ENCODE data around the gene BORCS8. TPM values are rescaled to one million over a fixed set of nuclear protein-coding genes. Genes with fewer than 3 reads are reported as not detected.

BORCS8 gene
- total and polyA plus RNA-seq, 2 experiments from 2014 or later, result 9.7 to 23.1 TPM

- Histone ChIP-seq H4K20me1 (ENCODE audit: insufficient read depth) (no peaks in the 10 kb centered on the region), H3K9me3 (ENCODE audit: low read depth) (no peaks in the 10 kb centered on the region), H3K4me3 (no peak overlapping the region), H3K9ac (no peak overlapping the region), H3K27me3 (replicated peaks; ENCODE audit: insufficient read depth) (no peaks in the 10 kb centered on the region), H3K4me1 (ENCODE audit: insufficient read depth) (no peaks in the 10 kb centered on the region), H3K4me2 (ENCODE audit: unreplicated experiment) (no peak overlapping the region), H3K27ac (no peak overlapping the region), H3K79me2 (ENCODE audit: insufficient read depth) (no peaks in the 10 kb centered on the region), H3K9me2 (ENCODE audit: insufficient read depth) (no peaks in the 10 kb centered on the region), H3K36me3 (ENCODE audit: low read depth) (no peaks in the 10 kb centered on the region), H3F3A (ENCODE audit: insufficient read depth) (no peaks in the 10 kb centered on the region), H2AFZ (no peak overlapping the region)
- TF ChIP-seq EZH2 (IDR thresholded peaks at IDR 0.05; ENCODE audit: insufficient read depth, poor library complexity, severe bottlenecking) (no peak), EZH2phosphoT487 (IDR thresholded peaks at IDR 0.05; ENCODE audit: insufficient read depth, low read depth) (no peak)
- in situ Hi-C loops (cut with MboI), result no loop called here
- DNase-seq, result no peak
Measured at GRCh38 chr19:19236173-19236572, 44.2 kb upstream of the BORCS8 start.

GRCh38 chr19:19234220-19234816, 42.4 kb upstream of the BORCS8 start:
- in situ Hi-C loops (cut with MboI), result no loop called here
- Histone ChIP-seq H3K79me2 (ENCODE audit: insufficient read depth) (no peaks in the 10 kb centered on the region), H3K27me3 (replicated peaks; ENCODE audit: insufficient read depth) (peaks cover 7% of the 10 kb centered on the region; the same call in 1 of the 2 replicates), H4K20me1 (ENCODE audit: insufficient read depth) (no peaks in the 10 kb centered on the region), H3K4me1 (ENCODE audit: insufficient read depth) (no peaks in the 10 kb centered on the region), H3F3A (ENCODE audit: insufficient read depth) (no peaks in the 10 kb centered on the region), H2AFZ (no peak overlapping the region), H3K36me3 (ENCODE audit: low read depth) (no peaks in the 10 kb centered on the region), H3K9ac (no peak overlapping the region), H3K4me2 (ENCODE audit: unreplicated experiment) (no peak overlapping the region), H3K27ac (no peak overlapping the region), H3K9me2 (ENCODE audit: insufficient read depth) (no peaks in the 10 kb centered on the region), H3K9me3 (ENCODE audit: low read depth) (no peaks in the 10 kb centered on the region), H3K4me3 (no peak overlapping the region)
- 38 to 44% methylated on average over 2 of the region's 2 CpGs for WGBS, 2 experiments (ENCODE audit: low coverage in 1 of 2, low lambda C conversion rate in 2 of 2, missing lambda C conversion rate in 2 of 2)
- no peak for DNase-seq
- no peak for TF ChIP-seq EZH2 (IDR thresholded peaks at IDR 0.05; ENCODE audit: insufficient read depth, poor library complexity, severe bottlenecking)
- no peak for TF ChIP-seq EZH2phosphoT487 (IDR thresholded peaks at IDR 0.05; ENCODE audit: insufficient read depth, low read depth)

- no peaks in the 10 kb centered on the region for H3K4me1 ChIP-seq (ENCODE audit: insufficient read depth)
- no peak overlapping the region for H3K27ac ChIP-seq
- no peaks in the 10 kb centered on the region for H3K9me2 ChIP-seq (ENCODE audit: insufficient read depth)
- TF ChIP-seq EZH2 (IDR thresholded peaks at IDR 0.05; ENCODE audit: insufficient read depth, poor library complexity, severe bottlenecking) (no peak), EZH2phosphoT487 (IDR thresholded peaks at IDR 0.05; ENCODE audit: insufficient read depth, low read depth) (no peak)
- H3K4me2 ChIP-seq (ENCODE audit: unreplicated experiment), result no peak overlapping the region
- no peak for DNase-seq
- no peaks in the 10 kb centered on the region for H4K20me1 ChIP-seq (ENCODE audit: insufficient read depth)
- no peak overlapping the region for H3K4me3 ChIP-seq
- no peaks in the 10 kb centered on the region for H3K36me3 ChIP-seq (ENCODE audit: low read depth)
- H2AFZ ChIP-seq, result no peak overlapping the region
- no peaks in the 10 kb centered on the region for H3F3A ChIP-seq (ENCODE audit: insufficient read depth)
- no peaks in the 10 kb centered on the region for H3K9me3 ChIP-seq (ENCODE audit: low read depth)
- H3K79me2 ChIP-seq (ENCODE audit: insufficient read depth), result no peaks in the 10 kb centered on the region
- in situ Hi-C loops (cut with MboI), result no loop called here
- peaks cover 11% of the 10 kb centered on the region; the same call in 1 of the 2 replicates for H3K27me3 ChIP-seq (replicated peaks; ENCODE audit: insufficient read depth)
- 50 to 53% methylated on average over 19 of the region's 19 CpGs for WGBS, 2 experiments (ENCODE audit: low coverage in 1 of 2, low lambda C conversion rate in 2 of 2, missing lambda C conversion rate in 2 of 2)
- no peak overlapping the region for H3K9ac ChIP-seq
Measured at GRCh38 chr19:19232261-19232721, 40.3 kb upstream of the BORCS8 start.

- H3K27ac ChIP-seq, result no peak overlapping the region
- no peaks in the 10 kb centered on the region for H3K79me2 ChIP-seq (ENCODE audit: insufficient read depth)
- H3K4me2 ChIP-seq (ENCODE audit: unreplicated experiment), result no peak overlapping the region
- H3K9me2 ChIP-seq (ENCODE audit: insufficient read depth), result no peaks in the 10 kb centered on the region
- no peaks in the 10 kb centered on the region for H3K9me3 ChIP-seq (ENCODE audit: low read depth)
- no peak overlapping the region for H3K9ac ChIP-seq
- H3K4me3 ChIP-seq, result no peak overlapping the region
- H3K4me1 ChIP-seq (ENCODE audit: insufficient read depth), result no peaks in the 10 kb centered on the region
- H3K36me3 ChIP-seq (ENCODE audit: low read depth), result no peaks in the 10 kb centered on the region
- DNase-seq, result no peak
- H3F3A ChIP-seq (ENCODE audit: insufficient read depth), result no peaks in the 10 kb centered on the region
- H2AFZ ChIP-seq, result no peak overlapping the region
- in situ Hi-C loops (cut with MboI), result no loop called here
- peaks cover 11% of the 10 kb centered on the region; the same call in 1 of the 2 replicates for H3K27me3 ChIP-seq (replicated peaks; ENCODE audit: insufficient read depth)
- H4K20me1 ChIP-seq (ENCODE audit: insufficient read depth), result no peaks in the 10 kb centered on the region
- no peak for TF ChIP-seq EZH2phosphoT487 (IDR thresholded peaks at IDR 0.05; ENCODE audit: insufficient read depth, low read depth)
- TF ChIP-seq EZH2 (IDR thresholded peaks at IDR 0.05; ENCODE audit: insufficient read depth, poor library complexity, severe bottlenecking), result no peak
- WGBS, 2 experiments (ENCODE audit: low coverage in 1 of 2, low lambda C conversion rate in 2 of 2, missing lambda C conversion rate in 2 of 2), result 77 to 78% methylated on average over 8 to 9 of the region's 9 CpGs
Measured at GRCh38 chr19:19230999-19231398, 39.0 kb upstream of the BORCS8 start.

Data from GM23248 (cell line).